ENCODE data around the gene METTL25.

The METTL25 gene

DNA sequence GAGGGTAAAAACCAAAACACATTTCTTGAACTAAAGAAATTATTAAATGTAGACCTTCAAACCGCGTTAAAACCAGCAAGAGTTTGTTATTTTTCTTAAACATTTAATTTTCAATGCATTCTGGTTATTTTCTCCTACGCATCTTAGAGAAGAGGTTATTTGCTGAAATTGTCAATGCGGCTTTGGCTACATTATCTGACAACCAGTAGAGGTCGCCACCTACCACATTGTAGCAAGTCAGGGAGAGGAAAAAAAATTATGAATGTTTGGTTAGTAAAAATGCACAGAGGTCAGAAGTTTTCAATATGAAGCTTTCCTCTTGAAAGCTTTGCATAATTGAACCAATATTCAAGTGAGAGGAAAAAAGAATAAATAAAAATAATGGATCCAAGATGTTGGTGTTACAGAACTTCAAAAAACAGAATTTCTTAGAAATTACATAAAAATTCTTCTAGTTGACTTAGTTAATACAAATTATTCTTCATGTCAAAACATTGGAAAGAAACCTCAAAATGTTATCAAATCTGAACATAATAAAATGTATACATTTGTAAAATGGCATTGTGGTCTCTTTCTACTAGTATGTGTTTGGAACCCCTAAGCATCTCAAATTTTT lies 168.9 kb downstream of the METTL25 start:
- peak; percentile 88 for TF ChIP-seq CTCF (IDR thresholded peaks at IDR 0.05; ENCODE audit: low read length)
- no peak for TF ChIP-seq EZH2phosphoT487 (IDR thresholded peaks at IDR 0.05; ENCODE audit: low read length)
- no peak for TF ChIP-seq EZH2 (optimal IDR thresholded peaks at IDR 0.05; ENCODE audit: low read depth, low read length)
- Histone ChIP-seq H3K27me3 (replicated peaks; ENCODE audit: insufficient read depth, low read length) (no peaks in the 10 kb centered on the region), H3K4me1 (ENCODE audit: low read length) (no peaks in the 10 kb centered on the region), H3K79me2 (ENCODE audit: low read length) (no peaks in the 10 kb centered on the region), H3K9me2 (replicated peaks; ENCODE audit: insufficient read depth, low read length) (no peaks in the 10 kb centered on the region), H3K4me2 (ENCODE audit: low read depth, low read length) (no peak overlapping the region), H3K36me3 (replicated peaks; ENCODE audit: insufficient read depth, low read length) (no peaks in the 10 kb centered on the region), H3F3A (ENCODE audit: insufficient read depth, low read length) (no peaks in the 10 kb centered on the region), H2AFZ (ENCODE audit: low read length) (no peak overlapping the region), H3K9ac (ENCODE audit: low read length) (no peak overlapping the region), H4K20me1 (ENCODE audit: insufficient read depth, low read length) (no peaks in the 10 kb centered on the region), H3K9me3 (replicated peaks; ENCODE audit: insufficient read depth, low read length) (no peaks in the 10 kb centered on the region), H3K27ac (ENCODE audit: low read length) (no peak overlapping the region), H3K4me3 (ENCODE audit: low read length) (no peak overlapping the region)
- peak; percentile 66 for DNase-seq
